NCI-H2171 (cell line): ENCODE results near the gene DAB1.

Experiments used
- DNase-seq: peaks from one replicate; lab custom pipeline; 2025; lab: John Stamatoyannopoulos, UW

The DAB1 gene

GRCh38 chr1:57272601-57273000, 151.3 kb downstream of the DAB1 start:
- no peak for DNase-seq

- no peak for DNase-seq
Measured at GRCh38 chr1:57272150-57272549, 151.7 kb downstream of the DAB1 start.

- DNase-seq, result peak; percentile 62
Measured at GRCh38 chr1:57270927-57271698, 152.7 kb downstream of the DAB1 start.

GRCh38 chr1:57269630-57270225, 154.1 kb downstream of the DAB1 start:
- no peak for DNase-seq

GRCh38 chr1:57265104-57265503, 158.8 kb downstream of the DAB1 start:
- no peak for DNase-seq

- no peak for DNase-seq
Measured at GRCh38 chr1:57262472-57262871, 161.4 kb downstream of the DAB1 start.

- DNase-seq, result no peak
Measured at GRCh38 chr1:57258557-57259325, 165.1 kb downstream of the DAB1 start.

- DNase-seq, result no peak
Measured at GRCh38 chr1:57255945-57256344, 167.9 kb downstream of the DAB1 start.

GRCh38 chr1:57254022-57254421, 169.8 kb downstream of the DAB1 start:
- no peak for DNase-seq

- DNase-seq, result peak; percentile 48
Measured at GRCh38 chr1:57252597-57253294, 171.1 kb downstream of the DAB1 start.

- DNase-seq, result no peak
Measured at GRCh38 chr1:57250021-57250420, 173.8 kb downstream of the DAB1 start.

- no peak for DNase-seq
Measured at GRCh38 chr1:57249511-57249910, 174.3 kb downstream of the DAB1 start.

GRCh38 chr1:57248830-57249229, 175.0 kb downstream of the DAB1 start:
- DNase-seq, result no peak

GRCh38 chr1:57238233-57238781, 185.6 kb downstream of the DAB1 start:
- no peak for DNase-seq

- no peak for DNase-seq
Measured at GRCh38 chr1:57235730-57236510, 187.9 kb downstream of the DAB1 start.

- no peak for DNase-seq
Measured at GRCh38 chr1:57234459-57234858, 189.4 kb downstream of the DAB1 start.

- no peak for DNase-seq
Measured at GRCh38 chr1:57232500-57232899, 191.4 kb downstream of the DAB1 start.

- no peak for DNase-seq
Measured at GRCh38 chr1:57229998-57230397, 193.9 kb downstream of the DAB1 start.

- DNase-seq, result no peak
Measured at GRCh38 chr1:57229076-57229475, 194.8 kb downstream of the DAB1 start.

- no peak for DNase-seq
Measured at GRCh38 chr1:57222801-57223200, 201.1 kb downstream of the DAB1 start.

- no peak for DNase-seq
Measured at GRCh38 chr1:57222307-57222706, 201.6 kb downstream of the DAB1 start.
